ENCODE results near the gene CNOT8. TPM values are rescaled to one million over a fixed set of nuclear protein-coding genes. Genes with fewer than 3 reads are reported as not detected.

CNOT8 gene
- total RNA-seq, 4 donors from 2014 or later, result 64.3 to 97.3 (median 78.9) TPM

DNA sequence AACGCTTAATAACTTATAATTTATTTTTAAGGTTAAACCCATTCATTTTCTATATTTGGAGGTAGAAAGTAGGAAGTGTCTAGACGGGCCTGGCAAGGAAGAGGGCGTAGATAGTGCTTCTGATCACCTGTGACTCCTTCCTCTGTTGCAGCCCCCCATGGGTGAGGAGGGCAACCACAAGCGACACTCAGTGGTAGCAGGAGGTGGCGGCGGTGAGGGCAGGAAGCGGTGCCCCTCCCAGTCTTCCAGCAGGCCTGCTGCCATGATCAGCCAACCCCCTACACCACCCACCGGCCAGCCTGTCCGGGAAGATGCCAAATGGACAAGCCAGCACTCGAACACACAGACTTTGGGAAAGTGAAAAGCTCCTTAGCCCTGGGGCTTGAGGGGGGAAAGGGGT is 44.7 kb upstream of the CNOT8 start:
- WGBS, 2 donors (ENCODE audit: low coverage in 1 of 2), result 51 to 66% methylated on average over 5 to 10 of the region's 10 CpGs
- no peaks in the 10 kb centered on the region for H3K9me3 ChIP-seq
- H3K27me3 ChIP-seq, result no peaks in the 10 kb centered on the region
- H3K4me1 ChIP-seq, result peaks cover 0 to 3% (median 0%) of the 10 kb centered on the region in 4 donors
- no peak for DNase-seq
- H3K36me3 ChIP-seq, result peaks cover 0 to 44% (median 20%) of the 10 kb centered on the region in 4 donors
- intact Hi-C loops (cut with DNase I; ENCODE audit: low total_unique reads), result loop anchor here (5.0 kb wide), 1 partner anchor 161 kb away; no protein-coding TSS in a partner anchor
- no peak overlapping the region for H3K4me3 ChIP-seq
- TF ChIP-seq, protein P1, sequence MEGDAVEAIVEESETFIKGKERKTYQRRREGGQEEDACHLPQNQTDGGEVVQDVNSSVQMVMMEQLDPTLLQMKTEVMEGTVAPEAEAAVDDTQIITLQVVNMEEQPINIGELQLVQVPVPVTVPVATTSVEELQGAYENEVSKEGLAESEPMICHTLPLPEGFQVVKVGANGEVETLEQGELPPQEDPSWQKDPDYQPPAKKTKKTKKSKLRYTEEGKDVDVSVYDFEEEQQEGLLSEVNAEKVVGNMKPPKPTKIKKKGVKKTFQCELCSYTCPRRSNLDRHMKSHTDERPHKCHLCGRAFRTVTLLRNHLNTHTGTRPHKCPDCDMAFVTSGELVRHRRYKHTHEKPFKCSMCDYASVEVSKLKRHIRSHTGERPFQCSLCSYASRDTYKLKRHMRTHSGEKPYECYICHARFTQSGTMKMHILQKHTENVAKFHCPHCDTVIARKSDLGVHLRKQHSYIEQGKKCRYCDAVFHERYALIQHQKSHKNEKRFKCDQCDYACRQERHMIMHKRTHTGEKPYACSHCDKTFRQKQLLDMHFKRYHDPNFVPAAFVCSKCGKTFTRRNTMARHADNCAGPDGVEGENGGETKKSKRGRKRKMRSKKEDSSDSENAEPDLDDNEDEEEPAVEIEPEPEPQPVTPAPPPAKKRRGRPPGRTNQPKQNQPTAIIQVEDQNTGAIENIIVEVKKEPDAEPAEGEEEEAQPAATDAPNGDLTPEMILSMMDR (IDR thresholded peaks at IDR 0.05), result no peak
- no peak for TF ChIP-seq EP300 (IDR thresholded peaks at IDR 0.05; ENCODE audit: low read depth)
- no peak for TF ChIP-seq POLR2A (IDR thresholded peaks at IDR 0.05)
- TF ChIP-seq POLR2AphosphoS5 (IDR thresholded peaks at IDR 0.05), result no peak
- in situ Hi-C loops (cut with MboI; ENCODE audit: low pct_ligation_motif_present in 1 of 4, low pct_unique_long_range_greater_than_20kb in 1 of 4, low sequenced_read_pairs in 3 of 4), result loop anchor here in 3 of 4 donors (5.0 to 25.0 kb wide), 2 partner anchors 166 to 351 kb away; no protein-coding TSS in a partner anchor
- no peak overlapping the region for H3K27ac ChIP-seq

- Histone ChIP-seq H3K4me1 (peaks cover 0 to 3% (median 0%) of the 10 kb centered on the region in 4 donors), H3K27ac (no peak overlapping the region), H3K27me3 (no peaks in the 10 kb centered on the region), H3K4me3 (no peak overlapping the region), H3K36me3 (peaks cover 0 to 35% (median 16%) of the 10 kb centered on the region in 4 donors), H3K9me3 (no peaks in the 10 kb centered on the region)
- in situ Hi-C loops (cut with MboI; ENCODE audit: low pct_ligation_motif_present in 1 of 4, low pct_unique_long_range_greater_than_20kb in 1 of 4, low sequenced_read_pairs in 3 of 4), result loop anchor here in 1 of 4 donors (25.0 kb wide), 1 partner anchor 353 kb away; no protein-coding TSS in a partner anchor
- intact Hi-C loops (cut with DNase I; ENCODE audit: low total_unique reads), result no loop called here
- TF ChIP-seq POLR2A (IDR thresholded peaks at IDR 0.05) (no peak), POLR2AphosphoS5 (IDR thresholded peaks at IDR 0.05) (no peak), EP300 (IDR thresholded peaks at IDR 0.05; ENCODE audit: low read depth) (no peak)
- TF ChIP-seq, protein P1 (IDR thresholded peaks at IDR 0.05), result no peak
- WGBS, 2 donors (ENCODE audit: low coverage in 1 of 2), result 88 to 100% methylated on average over 2 to 11 of the region's 11 CpGs
- DNase-seq, result no peak
Observed at GRCh38 chr5:154815025-154815424, 43.4 kb upstream of the CNOT8 start.

GRCh38 chr5:154815684-154816247 is 42.7 kb upstream of the CNOT8 start:
- in situ Hi-C loops (cut with MboI; ENCODE audit: low pct_ligation_motif_present in 1 of 4, low pct_unique_long_range_greater_than_20kb in 1 of 4, low sequenced_read_pairs in 3 of 4), result loop anchor here in 1 of 4 donors (25.0 kb wide), 1 partner anchor 353 kb away; no protein-coding TSS in a partner anchor
- Histone ChIP-seq H3K27ac (no peak overlapping the region), H3K36me3 (peaks cover 0 to 34% (median 12%) of the 10 kb centered on the region in 4 donors)

GRCh38 chr5:154816891-154817492 is 41.4 kb upstream of the CNOT8 start:
- no peak overlapping the region for H3K4me3 ChIP-seq
- in situ Hi-C loops (cut with MboI; ENCODE audit: low pct_ligation_motif_present in 1 of 4, low pct_unique_long_range_greater_than_20kb in 1 of 4, low sequenced_read_pairs in 3 of 4) (loop anchor here in 1 of 4 donors (25.0 kb wide), 1 partner anchor 355 kb away; no protein-coding TSS in a partner anchor), intact Hi-C loops (cut with DNase I; ENCODE audit: low total_unique reads) (no loop called here)
- 88 to 90% methylated on average over 5 of the region's 5 CpGs for WGBS, 2 donors (ENCODE audit: low coverage in 1 of 2)
- no peaks in the 10 kb centered on the region for H3K27me3 ChIP-seq
- peaks cover 0 to 3% (median 0%) of the 10 kb centered on the region in 4 donors for H3K4me1 ChIP-seq
- H3K27ac ChIP-seq, result no peak overlapping the region
- TF ChIP-seq, protein P1 (IDR thresholded peaks at IDR 0.05), result no peak
- TF ChIP-seq EP300 (IDR thresholded peaks at IDR 0.05; ENCODE audit: low read depth), result no peak
- no peak for DNase-seq
- H3K9me3 ChIP-seq, result no peaks in the 10 kb centered on the region
- H3K36me3 ChIP-seq, result peaks cover 0 to 32% (median 10%) of the 10 kb centered on the region in 4 donors

More at GRCh38 chr5:154815684-154816247, 42.7 kb upstream of the CNOT8 start:
- no peaks in the 10 kb centered on the region for H3K27me3 ChIP-seq
- peaks cover 0 to 3% (median 0%) of the 10 kb centered on the region in 4 donors for H3K4me1 ChIP-seq
- intact Hi-C loops (cut with DNase I; ENCODE audit: low total_unique reads), result no loop called here
- DNase-seq, result no peak
- 78 to 100% methylated on average over 1 to 5 of the region's 5 CpGs for WGBS, 2 donors (ENCODE audit: low coverage in 1 of 2)
- TF ChIP-seq EP300 (IDR thresholded peaks at IDR 0.05; ENCODE audit: low read depth) (no peak), POLR2A (IDR thresholded peaks at IDR 0.05) (no peak), POLR2AphosphoS5 (IDR thresholded peaks at IDR 0.05) (no peak)
- TF ChIP-seq, protein P1 (IDR thresholded peaks at IDR 0.05), result no peak
- no peaks in the 10 kb centered on the region for H3K9me3 ChIP-seq
- no peak overlapping the region for H3K4me3 ChIP-seq
